Endothelial cell of umbilical vein (primary cell): ENCODE data around the gene TMPRSS3. TPM values are rescaled to one million over a fixed set of nuclear protein-coding genes. Genes with fewer than 3 reads are reported as not detected.

Experiments used
- BruUV-seq: library from RNA; stranded (reverse); fragments of 400-500 nt; replicated peaks from 2 replicates; lab custom pipeline; 2021; lab: Mats Ljungman, UMichigan
- CTCF ChIA-PET: fragments of 300-600, 350-600 bp; sonication (Branson Sonifier 250); formaldehyde crosslinking; loops from one replicate; lab custom pipeline; 2021; ENCODE audit warnings: antibody characterized with exemption, inconsistent platforms; lab: Charles Lee
- POLR2A ChIA-PET: fragments of 300-600, 350-600 bp; sonication (Branson Sonifier 250); formaldehyde crosslinking; loops from one replicate; lab custom pipeline; 2021; ENCODE audit warnings: antibody characterized with exemption, inconsistent platforms; lab: Charles Lee
- DNase-seq: peaks from one replicate; pipeline ENCODE4 v3.0.0-alpha.2; 2011; ENCODE audit warnings: low read depth, low spot score
- FAIRE-seq: peaks from 2 replicates; lab custom pipeline; 2011; peaks lifted over from hg19 to GRCh38; lab: Jason Lieb, UNC
- H2AFZ ChIP-seq: 2 replicates; pipeline ENCODE4 v1.6.0; 2012; ENCODE audit warnings: low read depth, low read length, control low read depth, inconsistent platforms
- H3K27ac ChIP-seq: 2 replicates; pipeline ENCODE4 v1.5.1; 2011; ENCODE audit warnings: low read depth, mild to moderate bottlenecking, control low read depth, low read length, moderate library complexity; ENCODE audit not compliant: insufficient read depth
- H3K27me3 ChIP-seq, 2 experiments: 2 replicates each; pipeline versions ENCODE4 v1.6.0 to v1.6.1; 2011; ENCODE audit warnings: low read length in 2 of 2, mixed read lengths in 1 of 2; ENCODE audit not compliant: control insufficient read depth in 2 of 2, insufficient read depth in 2 of 2
- H3K36me3 ChIP-seq, 2 experiments: 2 replicates in 1 of 2; 3 replicates in 1 of 2; pipeline ENCODE4 v1.5.1; 2011; ENCODE audit warnings: low read length in 2 of 2, mild to moderate bottlenecking in 1 of 2, moderate library complexity in 1 of 2; ENCODE audit not compliant: control insufficient read depth in 2 of 2, insufficient read depth in 2 of 2; ENCODE audit errors: extremely low read depth in 1 of 2
- H3K4me1 ChIP-seq: 3 replicates; pipeline ENCODE4 v1.5.1; 2011; ENCODE audit warnings: mild to moderate bottlenecking, low read length; ENCODE audit not compliant: control insufficient read depth, insufficient read depth; ENCODE audit errors: extremely low read depth
- H3K4me2 ChIP-seq: 2 replicates; pipeline ENCODE4 v1.6.1; 2011; ENCODE audit warnings: low read length, control low read depth, mixed read lengths; ENCODE audit not compliant: insufficient read depth
- H3K4me3 ChIP-seq, 3 experiments: fragments of 200-600 bp in 1 of 3; sonication (generic), shearing (Covaris generic) in 1 of 3; replicated peaks in 1 of 3; 2 replicates each; pipeline ENCODE4 v1.5.1; 2011 to 2016; ENCODE audit warnings: control low read depth in 3 of 3, low read length in 3 of 3, mild to moderate bottlenecking in 2 of 3, inconsistent platforms in 1 of 3, low read depth in 1 of 3, moderate library complexity in 1 of 3; ENCODE audit not compliant: insufficient read depth in 1 of 3
- H3K79me2 ChIP-seq: 2 replicates; pipeline ENCODE4 v1.6.0; 2012; ENCODE audit warnings: low read length, inconsistent platforms; ENCODE audit not compliant: control insufficient read depth, insufficient read depth
- H3K9ac ChIP-seq: replicated peaks from 2 replicates; pipeline ENCODE3; 2011; ENCODE audit warnings: low read length, control low read depth; ENCODE audit not compliant: insufficient read depth; ENCODE audit errors: extremely low read depth
- H3K9me1 ChIP-seq: replicated peaks from 3 replicates; pipeline ENCODE4 v1.6.0; 2011; ENCODE audit warnings: mild to moderate bottlenecking, low read length; ENCODE audit not compliant: control insufficient read depth, insufficient read depth; ENCODE audit errors: extremely low read depth
- H3K9me3 ChIP-seq: replicated peaks from 2 replicates; pipeline ENCODE4 v1.5.1; 2012; ENCODE audit warnings: low read length, inconsistent platforms; ENCODE audit not compliant: control insufficient read depth, insufficient read depth
- H4K20me1 ChIP-seq: replicated peaks from 2 replicates; pipeline ENCODE3; 2011; ENCODE audit warnings: mild to moderate bottlenecking, low read length; ENCODE audit not compliant: control insufficient read depth, insufficient read depth; ENCODE audit errors: extremely low read depth
- EZH2 ChIP-seq: IDR thresholded peaks from 2 replicates; pipeline ENCODE4 v1.6.1; 2012; ENCODE audit warnings: borderline replicate concordance, low read depth, mild to moderate bottlenecking, moderate library complexity, low read length, inconsistent platforms; ENCODE audit not compliant: severe bottlenecking
- FOS ChIP-seq: IDR thresholded peaks from 2 replicates; pipeline ENCODE4 v1.6.1; 2011; ENCODE audit warnings: mild to moderate bottlenecking, low read length, moderate library complexity, borderline replicate concordance; ENCODE audit not compliant: insufficient read depth
- GATA2 ChIP-seq: IDR thresholded peaks from 2 replicates; pipeline ENCODE4 v1.7.0; 2011; ENCODE audit warnings: low read depth, mild to moderate bottlenecking, moderate library complexity, mixed read lengths, low read length; ENCODE audit not compliant: insufficient read length, insufficient read depth
- JUN ChIP-seq: IDR thresholded peaks from 2 replicates; pipeline ENCODE4 v1.6.1; 2011; ENCODE audit warnings: borderline replicate concordance, low read depth; ENCODE audit not compliant: insufficient read length, insufficient read depth
- MYC ChIP-seq: IDR thresholded peaks from one replicate; pipeline ENCODE4 v1.6.1; 2011; ENCODE audit warnings: mild to moderate bottlenecking, low read depth, low read length
- POLR2A ChIP-seq: IDR thresholded peaks from 2 replicates; pipeline ENCODE4 v1.6.1; 2012; ENCODE audit warnings: low read depth, mild to moderate bottlenecking, control low read depth, low read length
- POLR2AphosphoS5 ChIP-seq: IDR thresholded peaks from 2 replicates; pipeline ENCODE4 v1.6.1; 2012; ENCODE audit warnings: low read depth, mild to moderate bottlenecking, control low read depth, low read length, moderate library complexity; ENCODE audit not compliant: insufficient read depth
- dilution Hi-C: fragments of 300-500 bp; cut with MboI; formaldehyde crosslinking; loops from one replicate; pipeline ENCODE4 v1.15.0; 2019; ENCODE audit warnings: low sequenced_read_pairs; ENCODE audit not compliant: extremely low pct_ligation_motif_present
- intact Hi-C: fragments of 100-400 bp; cut with micrococcal nuclease; formaldehyde crosslinking; loops from one replicate; pipeline ENCODE4 v1.10.0; 2022
- polyA plus RNA-seq, 4 experiments: library from polyadenylated mRNA; depleted of rRNA in 3 of 4; stranded (reverse) in 3 of 4; unstranded in 1 of 4; fragments of >200 nt; gene quantifications; 2 replicates each; pipeline versions ENCODE4 v1.2.1 to v1.2.3, GENCODE V29; 2011 to 2012; ENCODE audit warnings: missing spikeins in 1 of 4
- total RNA-seq: library from RNA; stranded (reverse); gene quantifications from 2 replicates; pipeline ENCODE4 v1.2.3, GENCODE V29; 2021
- TF ChIP-seq, protein P1 (sequence below), 2 donors: IDR thresholded peaks; 1 replicate in 1 of 2; 2 replicates in 1 of 2; pipeline ENCODE4 v1.5.1; 2011; ENCODE audit warnings: low read length in 2 of 2, mild to moderate bottlenecking in 2 of 2, moderate library complexity in 2 of 2, control low read depth in 1 of 2, inconsistent platforms in 1 of 2, low read depth in 1 of 2; ENCODE audit not compliant: insufficient read depth in 1 of 2; ENCODE audit errors: extremely low read depth in 1 of 2
- TF ChIP-seq, protein P2 (sequence below): IDR thresholded peaks from 2 replicates; pipeline ENCODE4 v1.6.1; 2011; ENCODE audit not compliant: insufficient read depth, insufficient read length

Gene TMPRSS3
- total and polyA plus RNA-seq, 2 donors (not counting 3 experiments of a cell fraction or from before 2014, with no cell fraction given): not detected

DNA sequence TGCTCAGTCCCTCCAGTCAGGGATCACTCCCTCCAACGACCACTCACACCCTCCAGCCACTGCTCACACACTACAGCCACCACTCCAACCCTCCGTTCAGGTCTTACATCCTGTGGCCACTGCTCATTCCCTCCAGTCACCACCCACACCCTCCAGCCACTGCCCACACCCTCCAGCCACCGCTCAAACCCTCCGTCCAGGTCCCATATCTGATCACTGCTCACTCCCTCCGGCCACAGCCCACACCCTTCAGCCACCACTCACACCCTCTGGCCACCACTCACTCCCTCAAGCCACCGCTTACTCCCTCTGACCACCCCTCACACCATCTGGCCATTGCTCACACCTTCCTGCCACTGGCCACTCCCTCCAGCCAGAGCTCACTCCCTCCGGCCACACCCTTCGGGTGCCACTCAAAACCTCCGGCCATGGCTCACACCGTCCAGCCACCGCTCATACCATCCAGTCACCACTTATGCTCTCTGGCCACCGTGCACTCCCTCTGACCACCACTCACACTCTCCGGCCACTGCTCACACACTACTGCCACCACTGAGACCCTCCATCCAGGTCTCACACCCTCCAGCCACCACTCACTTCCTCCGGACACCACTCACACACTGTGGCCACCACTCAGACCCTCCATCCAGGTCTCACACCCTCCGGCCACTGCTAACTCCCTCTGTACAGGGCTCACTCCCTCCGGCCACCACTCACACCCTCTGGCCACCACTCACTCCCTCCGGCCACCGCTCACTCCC is 24.8 kb downstream of the TMPRSS3 start:
- H3K9ac ChIP-seq: no peak overlapping the region

DNA sequence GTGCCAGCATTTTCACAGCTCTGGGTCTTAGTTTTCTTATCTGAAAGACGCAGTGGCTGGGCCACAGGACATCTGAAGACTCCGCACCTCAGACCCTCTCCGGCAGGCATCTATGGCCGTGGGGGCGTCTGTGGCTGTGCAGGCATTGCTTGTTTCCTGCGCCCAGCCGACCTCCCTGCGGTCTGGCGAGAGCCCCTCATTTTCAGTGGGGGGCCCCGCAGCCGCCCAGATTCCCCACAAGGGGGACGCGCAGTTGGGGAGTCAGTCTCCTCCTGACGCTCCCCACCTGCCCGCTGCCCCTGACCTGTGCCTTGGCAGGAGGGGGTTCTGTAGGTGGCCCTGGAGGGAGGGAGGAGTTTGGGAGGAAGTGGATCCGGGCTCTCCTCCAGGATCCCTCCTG is 26.0 kb downstream of the TMPRSS3 start:
- Histone ChIP-seq H3K79me2 (no peaks in the 10 kb centered on the region), H3K4me1 (no peaks in the 10 kb centered on the region), H3K9me1 (no peaks in the 10 kb centered on the region), H3K4me3 (no peak overlapping the region), H3K9me3 (no peaks in the 10 kb centered on the region), H3K9ac (no peak overlapping the region), H3K27me3 (peaks cover 0 to 1% of the 10 kb centered on the region in 2 experiments), H4K20me1 (no peaks in the 10 kb centered on the region), H2AFZ (no peak overlapping the region), H3K4me2 (no peak overlapping the region), H3K27ac (no peak overlapping the region), H3K36me3 (no peaks in the 10 kb centered on the region)
- intact Hi-C loops (no loop called here), dilution Hi-C loops (no loop called here)
- FAIRE-seq: no peak
- CTCF ChIA-PET: no interaction called here
- BruUV-seq: no TSS peak
- DNase-seq: no peak
- TF ChIP-seq POLR2A (no peak), POLR2AphosphoS5 (no peak), MYC (no peak), JUN (no peak), FOS (no peak), EZH2 (no peak), GATA2 (no peak)
- TF ChIP-seq, protein P1, sequence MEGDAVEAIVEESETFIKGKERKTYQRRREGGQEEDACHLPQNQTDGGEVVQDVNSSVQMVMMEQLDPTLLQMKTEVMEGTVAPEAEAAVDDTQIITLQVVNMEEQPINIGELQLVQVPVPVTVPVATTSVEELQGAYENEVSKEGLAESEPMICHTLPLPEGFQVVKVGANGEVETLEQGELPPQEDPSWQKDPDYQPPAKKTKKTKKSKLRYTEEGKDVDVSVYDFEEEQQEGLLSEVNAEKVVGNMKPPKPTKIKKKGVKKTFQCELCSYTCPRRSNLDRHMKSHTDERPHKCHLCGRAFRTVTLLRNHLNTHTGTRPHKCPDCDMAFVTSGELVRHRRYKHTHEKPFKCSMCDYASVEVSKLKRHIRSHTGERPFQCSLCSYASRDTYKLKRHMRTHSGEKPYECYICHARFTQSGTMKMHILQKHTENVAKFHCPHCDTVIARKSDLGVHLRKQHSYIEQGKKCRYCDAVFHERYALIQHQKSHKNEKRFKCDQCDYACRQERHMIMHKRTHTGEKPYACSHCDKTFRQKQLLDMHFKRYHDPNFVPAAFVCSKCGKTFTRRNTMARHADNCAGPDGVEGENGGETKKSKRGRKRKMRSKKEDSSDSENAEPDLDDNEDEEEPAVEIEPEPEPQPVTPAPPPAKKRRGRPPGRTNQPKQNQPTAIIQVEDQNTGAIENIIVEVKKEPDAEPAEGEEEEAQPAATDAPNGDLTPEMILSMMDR (IDR thresholded peaks at IDR 0.05; ENCODE audit: extremely low read depth in 1 of 2, insufficient read depth in 1 of 2, low read depth in 1 of 2, low read length in 2 of 2): no peak
- TF ChIP-seq, protein P2, sequence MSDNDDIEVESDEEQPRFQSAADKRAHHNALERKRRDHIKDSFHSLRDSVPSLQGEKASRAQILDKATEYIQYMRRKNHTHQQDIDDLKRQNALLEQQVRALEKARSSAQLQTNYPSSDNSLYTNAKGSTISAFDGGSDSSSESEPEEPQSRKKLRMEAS: no peak
- POLR2A ChIA-PET: no interaction called here

More for the DNA sequence above, 24.8 kb downstream of the TMPRSS3 start:
- Histone ChIP-seq H3K4me2 (no peak overlapping the region), H4K20me1 (no peaks in the 10 kb centered on the region), H3K79me2 (no peaks in the 10 kb centered on the region), H3K9me1 (no peaks in the 10 kb centered on the region), H3K4me1 (no peaks in the 10 kb centered on the region), H3K27me3 (peaks cover 0 to 1% of the 10 kb centered on the region in 2 experiments), H3K36me3 (no peaks in the 10 kb centered on the region), H2AFZ (no peak overlapping the region), H3K27ac (no peak overlapping the region), H3K4me3 (no peak overlapping the region), H3K9me3 (no peaks in the 10 kb centered on the region)
- intact Hi-C loops (no loop called here), dilution Hi-C loops (no loop called here)
- no peak for TF ChIP-seq FOS
- no peak for TF ChIP-seq EZH2
- POLR2A ChIA-PET: no interaction called here
- CTCF ChIA-PET: no interaction called here
- BruUV-seq: no TSS peak
- DNase-seq (no peak), FAIRE-seq (no peak)
